GM18861 (cell line): Measurements from ENCODE around the gene PGAP3.
"Not testable (repeated sequence)": the region's sequence is repeated elsewhere in the genome, so short reads cannot be mapped to it uniquely, and the experiment has no call there.

ENCODE experiments used
- ATAC-seq: cut with Tn5 transposase; IDR thresholded peaks from one replicate; pipeline ENCODE4 v1.9.1; 2021; ENCODE audit not compliant: unreplicated experiment

Gene PGAP3

GRCh38 chr17:39716073-39716818 is 28.4 kb upstream of the PGAP3 start:
- ATAC-seq, result no peak

DNA sequence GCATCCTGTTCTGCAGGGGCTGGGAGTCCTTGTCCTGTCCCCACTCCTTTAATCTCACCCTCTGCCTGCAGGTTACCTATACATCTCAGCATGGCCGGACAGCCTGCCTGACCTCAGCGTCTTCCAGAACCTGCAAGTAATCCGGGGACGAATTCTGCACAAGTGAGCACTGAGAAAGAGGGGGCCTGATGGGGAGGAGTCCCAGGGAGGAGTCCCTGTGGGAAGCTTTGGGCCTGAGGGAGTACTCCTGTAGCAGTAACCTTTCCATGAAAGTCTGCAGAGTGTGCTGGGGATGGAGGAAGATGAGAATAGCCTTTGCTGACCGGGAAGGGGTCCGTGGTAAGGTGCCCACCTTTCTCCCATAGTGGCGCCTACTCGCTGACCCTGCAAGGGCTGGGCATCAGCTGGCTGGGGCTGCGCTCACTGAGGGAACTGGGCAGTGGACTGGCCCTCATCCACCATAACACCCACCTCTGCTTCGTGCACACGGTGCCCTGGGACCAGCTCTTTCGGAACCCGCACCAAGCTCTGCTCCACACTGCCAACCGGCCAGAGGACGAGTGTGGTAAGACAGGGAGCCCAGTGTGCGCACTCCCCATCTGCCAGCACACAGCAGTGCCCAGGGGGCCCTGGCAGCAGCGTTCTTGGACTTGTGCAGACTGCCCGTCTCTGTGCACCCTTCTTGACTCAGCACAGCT is 27.7 kb upstream of the PGAP3 start:
- ATAC-seq, result no peak

DNA sequence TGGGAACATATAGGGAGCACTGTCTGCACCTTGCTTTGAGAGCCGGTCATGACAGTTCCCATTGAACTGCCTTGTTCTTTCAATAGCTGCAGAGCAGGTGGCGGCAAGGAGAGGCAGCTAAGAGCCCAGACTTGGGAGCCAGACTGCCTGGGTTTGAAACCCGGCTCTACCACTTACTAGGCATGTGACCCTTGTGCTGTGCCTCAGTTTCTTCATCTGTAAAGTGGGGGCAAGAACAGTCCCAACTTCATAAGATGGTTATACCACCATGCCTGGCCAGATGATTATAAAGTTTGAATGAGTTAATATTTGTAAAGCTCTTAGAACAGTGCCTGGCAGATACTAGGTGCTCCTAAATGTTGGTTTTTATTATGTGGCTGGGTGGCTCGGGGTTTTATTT is 26.4 kb upstream of the PGAP3 start:
- no peak for ATAC-seq

DNA sequence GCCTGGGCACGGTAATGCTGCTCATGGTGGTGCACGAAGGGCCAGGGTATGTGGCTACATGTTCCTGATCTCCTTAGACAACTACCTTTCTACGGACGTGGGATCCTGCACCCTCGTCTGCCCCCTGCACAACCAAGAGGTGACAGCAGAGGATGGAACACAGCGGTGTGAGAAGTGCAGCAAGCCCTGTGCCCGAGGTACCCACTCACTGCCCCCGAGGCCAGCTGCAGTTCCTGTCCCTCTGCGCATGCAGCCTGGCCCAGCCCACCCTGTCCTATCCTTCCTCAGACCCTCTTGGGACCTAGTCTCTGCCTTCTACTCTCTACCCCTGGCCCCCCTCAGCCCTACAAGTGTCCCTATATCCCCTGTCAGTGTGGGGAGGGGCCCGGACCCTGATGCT is 24.0 kb upstream of the PGAP3 start:
- no peak for ATAC-seq

GRCh38 chr17:39711071-39711470 is 23.2 kb upstream of the PGAP3 start:
- ATAC-seq, result not testable (repeated sequence)

- no peak for ATAC-seq
Measured at GRCh38 chr17:39709998-39710964, 22.4 kb upstream of the PGAP3 start.

- ATAC-seq, result no peak
Measured at GRCh38 chr17:39709319-39709997, 21.6 kb upstream of the PGAP3 start.

DNA sequence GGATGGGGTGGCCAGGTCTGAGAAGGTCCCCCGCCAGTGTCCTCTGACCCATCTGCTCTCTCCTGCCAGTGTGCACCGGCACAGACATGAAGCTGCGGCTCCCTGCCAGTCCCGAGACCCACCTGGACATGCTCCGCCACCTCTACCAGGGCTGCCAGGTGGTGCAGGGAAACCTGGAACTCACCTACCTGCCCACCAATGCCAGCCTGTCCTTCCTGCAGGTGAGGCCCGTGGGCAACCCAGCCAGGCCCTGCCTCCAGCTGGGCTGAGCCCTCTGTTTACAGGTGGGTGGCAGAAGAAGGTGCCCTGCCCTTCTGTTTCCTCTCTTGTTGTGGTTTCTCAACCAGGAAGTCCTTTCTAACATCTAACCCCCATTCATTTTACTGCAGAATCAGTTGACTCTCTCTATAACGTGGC is 19.1 kb upstream of the PGAP3 start:
- ATAC-seq, result no peak

- no peak for ATAC-seq
Measured at GRCh38 chr17:39706383-39706782, 18.5 kb upstream of the PGAP3 start.

DNA sequence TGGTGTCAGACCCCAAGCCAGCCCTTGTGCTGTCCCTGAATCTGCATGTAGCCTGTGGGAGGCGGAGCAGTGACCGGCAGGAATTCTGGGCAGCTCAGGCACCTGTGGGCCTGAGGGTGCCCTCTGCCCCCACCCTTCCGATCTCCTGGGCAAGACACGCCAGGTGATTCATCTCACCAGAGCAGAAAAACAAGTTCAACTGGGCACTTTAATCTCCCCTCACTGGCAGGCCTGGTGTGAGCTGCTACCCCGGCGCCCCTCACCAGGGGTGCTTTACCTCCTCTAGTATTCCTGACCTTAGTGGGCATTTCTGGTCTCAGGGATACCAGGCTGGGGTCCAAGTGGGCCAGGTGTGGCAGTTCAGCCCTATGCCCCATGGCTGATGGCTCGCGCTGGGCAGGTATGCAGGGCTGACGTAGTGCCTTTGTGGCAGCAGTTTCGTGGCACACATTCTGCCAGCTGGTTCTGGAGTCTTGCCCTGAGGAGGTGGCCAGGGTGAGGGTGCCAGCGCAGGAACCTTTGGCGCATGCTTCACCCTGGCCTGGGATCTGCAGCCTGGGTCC is 18.0 kb upstream of the PGAP3 start:
- no peak for ATAC-seq

DNA sequence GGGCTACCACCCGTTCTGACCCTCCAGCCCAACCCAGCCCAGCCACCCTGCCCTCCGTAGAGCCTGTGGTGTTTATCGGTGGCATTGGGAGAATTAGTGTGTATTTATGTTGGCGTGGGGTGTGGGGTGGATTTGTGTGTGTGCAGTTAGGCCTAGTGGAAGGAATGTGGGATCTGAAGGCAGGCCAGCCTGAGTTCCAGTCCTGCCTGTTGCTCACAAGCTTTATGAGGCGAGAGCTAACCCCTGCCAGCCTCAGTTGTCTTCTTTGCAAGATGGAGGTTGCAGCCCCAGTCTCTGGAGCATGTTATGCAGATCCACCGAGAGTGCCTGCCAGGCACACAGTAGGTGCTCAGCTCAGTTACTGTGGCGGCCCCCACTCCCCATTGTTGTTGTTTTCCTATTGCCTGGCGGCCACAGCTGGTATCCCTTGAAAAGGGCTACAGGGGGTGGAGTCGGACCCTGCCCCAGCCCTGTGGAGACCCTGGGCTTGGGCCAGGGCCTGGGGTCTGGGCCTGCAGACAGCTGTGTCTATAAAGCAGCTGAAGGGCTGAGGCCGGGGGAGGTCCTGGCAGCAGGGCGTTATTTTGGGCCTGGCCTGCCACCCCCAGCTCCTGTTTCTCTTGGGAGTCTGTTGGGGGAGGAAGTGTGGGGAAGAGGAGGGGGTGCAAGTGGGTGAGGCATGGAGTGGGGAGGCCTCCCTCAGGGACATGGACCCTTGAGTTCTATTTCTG is 17.1 kb upstream of the PGAP3 start:
- no peak for ATAC-seq

GRCh38 chr17:39703913-39704312 is 16.1 kb upstream of the PGAP3 start:
- no peak for ATAC-seq

DNA sequence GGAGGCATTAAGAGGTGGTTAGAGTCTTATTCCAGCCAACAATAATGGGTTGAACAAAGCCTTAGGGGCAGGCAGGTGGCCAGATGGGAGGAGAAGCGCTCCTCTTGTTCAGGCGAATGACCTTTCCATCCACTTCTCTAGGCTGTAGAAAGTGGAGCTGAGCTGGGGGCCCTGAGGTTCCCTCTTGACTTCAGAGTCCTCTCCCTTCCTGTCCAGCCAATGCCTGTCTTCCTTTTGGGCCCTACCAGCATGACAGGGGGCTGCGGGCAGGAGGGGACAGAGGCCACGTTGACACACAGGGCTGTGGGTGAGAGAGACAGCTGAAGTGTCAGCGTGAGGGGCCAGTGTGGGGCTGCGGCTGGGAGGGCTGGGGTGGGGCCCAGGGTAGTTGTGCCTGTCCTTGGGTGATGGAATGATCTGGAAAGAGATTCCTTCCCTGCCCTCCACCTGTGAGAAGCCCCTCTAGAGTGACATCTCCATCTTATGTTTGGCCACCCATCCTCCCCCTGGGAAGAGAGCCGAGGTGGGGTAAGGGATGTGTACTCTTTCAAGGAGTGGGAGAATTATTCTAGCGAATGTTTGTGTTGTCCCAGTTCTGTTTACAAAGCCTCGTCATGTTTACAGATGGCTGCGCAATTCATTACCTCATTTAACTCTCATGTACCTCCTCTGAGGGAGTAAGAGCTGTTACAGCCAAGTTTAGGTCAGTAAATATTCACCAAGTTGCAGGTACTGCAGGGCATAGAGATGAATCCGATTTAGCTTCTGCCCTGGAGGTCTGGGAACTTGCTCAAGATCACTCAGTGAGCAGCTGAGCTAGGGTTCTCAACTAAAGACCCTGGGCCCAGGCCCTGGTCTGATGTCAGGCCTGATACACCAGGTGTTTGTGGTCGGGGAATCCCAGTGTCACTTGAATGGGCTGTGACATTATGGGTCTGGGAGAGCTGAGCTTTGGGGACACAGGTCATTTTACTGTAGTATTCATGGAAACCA is 15.3 kb upstream of the PGAP3 start:
- ATAC-seq, result no peak

GRCh38 chr17:39701784-39702422 is 14.0 kb upstream of the PGAP3 start:
- no peak for ATAC-seq

GRCh38 chr17:39701012-39701783 is 13.3 kb upstream of the PGAP3 start:
- no peak for ATAC-seq

DNA sequence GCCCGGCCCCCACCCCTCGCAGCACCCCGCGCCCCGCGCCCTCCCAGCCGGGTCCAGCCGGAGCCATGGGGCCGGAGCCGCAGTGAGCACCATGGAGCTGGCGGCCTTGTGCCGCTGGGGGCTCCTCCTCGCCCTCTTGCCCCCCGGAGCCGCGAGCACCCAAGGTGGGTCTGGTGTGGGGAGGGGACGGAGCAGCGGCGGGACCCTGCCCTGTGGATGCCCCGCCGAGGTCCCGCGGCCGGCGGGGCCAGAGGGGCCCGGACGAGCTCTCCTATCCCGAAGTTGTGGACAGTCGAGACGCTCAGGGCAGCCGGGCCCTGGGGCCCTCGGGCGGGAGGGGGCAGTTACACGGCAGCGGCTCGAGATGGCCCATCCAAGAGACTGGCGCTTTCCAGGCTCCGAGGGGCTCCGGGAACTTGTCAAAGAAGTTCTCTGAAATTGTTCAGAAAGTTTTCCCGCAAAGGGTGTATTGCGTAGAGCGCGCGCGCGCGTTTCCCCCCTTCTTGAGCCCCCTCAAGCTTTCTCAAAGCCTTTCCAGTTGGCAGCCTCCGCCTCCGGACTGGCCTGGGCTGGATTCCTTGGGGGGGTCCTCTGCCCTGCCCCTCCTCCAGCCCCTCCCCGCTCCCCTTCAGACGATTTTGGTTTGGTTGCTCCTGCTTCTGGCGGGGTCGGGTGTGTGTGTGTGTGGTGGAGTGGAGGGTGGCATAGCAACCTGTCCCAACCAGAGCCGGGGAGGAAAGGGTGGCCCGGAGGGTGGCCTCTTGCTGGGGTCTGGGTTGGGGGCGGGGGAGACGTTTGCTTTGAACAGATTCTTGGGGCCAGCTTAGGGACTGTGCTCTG is 12.5 kb upstream of the PGAP3 start:
- ATAC-seq, result no peak

GRCh38 chr17:39699818-39700147 is 11.9 kb upstream of the PGAP3 start, which contains the start of gene ERBB2:
ERBB2 (plus strand) TSS chr17:39700064; CDS start chr17:39700239, 175 bp downstream.
- no peak for ATAC-seq
